ENCODE measurements around the gene ABHD13.
"Not testable (repeated sequence)": the region's sequence is repeated elsewhere in the genome, so short reads cannot be mapped to it uniquely, and the experiment has no call there.

ABHD13 gene

DNA sequence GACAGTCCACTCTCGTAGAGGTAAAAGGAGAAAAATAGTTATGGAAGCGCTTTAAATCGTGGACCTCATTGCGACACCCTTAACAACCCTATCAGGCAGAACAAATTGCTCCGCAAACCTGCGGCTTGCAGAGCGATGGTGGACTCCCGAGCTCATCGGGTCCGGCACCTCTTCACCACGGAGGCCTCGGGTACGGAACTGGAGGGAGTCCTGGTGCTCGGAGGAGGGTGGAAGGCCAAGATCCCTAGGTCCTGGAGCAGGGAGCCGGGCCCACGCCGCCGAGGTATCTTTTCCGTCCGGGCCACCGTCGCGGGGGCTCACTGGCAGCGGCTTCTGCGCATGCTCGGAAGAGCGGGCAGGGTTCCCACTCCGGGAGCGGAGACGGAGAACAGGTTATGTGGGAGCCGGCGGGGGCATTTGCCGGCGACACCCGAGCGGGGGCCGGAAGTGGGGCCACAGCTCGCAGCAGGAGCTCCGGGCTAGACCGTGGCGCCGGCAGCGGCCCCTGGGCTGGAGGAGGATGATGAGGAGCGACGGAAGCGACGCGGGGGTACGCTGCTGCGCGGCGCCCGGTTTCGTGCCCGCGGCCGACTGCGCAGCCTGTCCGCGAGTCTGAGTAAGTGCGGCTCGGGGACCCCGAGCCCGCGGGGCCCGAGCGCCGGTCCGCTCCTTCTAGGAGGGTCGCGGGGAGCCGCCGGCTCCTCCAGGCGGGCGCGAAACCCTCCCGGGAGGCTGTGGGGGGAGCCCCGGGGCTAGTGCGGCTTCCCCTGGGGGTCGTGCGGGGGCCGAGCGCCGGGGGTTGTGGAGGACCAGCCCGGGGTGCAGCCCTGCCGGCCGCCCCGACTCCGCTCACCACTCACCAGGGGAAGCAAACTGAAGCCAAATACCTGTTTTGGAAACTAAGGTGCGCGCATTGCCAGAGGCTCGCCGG, at the start of gene ABHD13:
TSS of gene ABHD13 (plus strand) at position 349 of the 931 bp plus-strand sequence. CDS start 10,827 bp downstream, outside the sequence.
- DNase-seq: peak; percentile 91

- no peak for DNase-seq
These were observed 49.3 kb upstream of the ABHD13 start for GRCh38 chr13:108168929-108169328.

DNA sequence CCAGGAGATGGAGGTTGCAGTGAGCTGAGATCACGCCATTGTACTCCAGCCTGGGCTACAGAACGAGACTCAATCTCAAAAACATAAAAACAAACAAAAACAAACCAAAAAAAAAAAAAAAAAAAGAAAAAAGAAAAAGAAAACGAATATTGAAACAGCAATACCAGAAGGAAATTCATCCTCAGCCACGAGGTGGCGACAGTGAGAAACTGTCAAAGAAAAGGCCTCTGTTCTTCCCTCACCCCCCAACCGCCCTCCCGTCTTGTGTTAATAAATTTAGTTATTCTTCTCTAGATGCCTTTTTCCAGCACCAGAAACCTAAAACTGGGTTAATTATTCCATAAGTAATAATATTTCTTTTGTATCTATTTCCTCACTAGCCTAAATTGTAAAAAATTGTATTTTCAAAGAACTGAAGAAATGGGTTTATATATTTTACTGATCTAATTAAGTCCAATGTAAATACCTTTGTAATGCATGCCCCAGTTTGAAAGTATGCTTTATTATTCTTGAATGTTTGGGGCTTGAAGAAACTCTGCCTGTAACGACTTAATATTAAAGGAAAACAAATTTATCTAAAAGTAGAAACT, 41.4 kb upstream of the ABHD13 start:
- DNase-seq: peak; percentile 78

DNA sequence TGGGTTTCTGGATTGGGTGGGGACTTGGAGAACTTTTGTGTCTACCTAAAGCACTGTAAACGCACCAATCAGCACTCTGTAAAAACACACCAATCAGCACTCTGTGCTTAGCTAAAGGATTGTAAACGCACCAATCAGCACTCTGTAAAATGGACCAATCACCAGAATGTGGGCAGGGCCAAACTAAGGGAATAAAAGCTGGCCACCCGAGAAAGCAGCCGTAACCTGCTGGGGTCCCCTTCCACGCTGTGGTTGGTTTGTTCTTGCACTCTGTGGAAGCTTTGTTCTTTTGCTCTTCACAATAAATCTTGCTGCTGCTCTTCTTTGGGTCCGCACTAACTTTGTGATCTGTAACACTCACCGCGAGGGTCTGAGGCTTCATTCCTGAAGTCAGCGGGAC, 40.1 kb upstream of the ABHD13 start:
- no peak for DNase-seq

GRCh38 chr13:108182652-108183051, 35.5 kb upstream of the ABHD13 start:
- DNase-seq: no peak

GRCh38 chr13:108185223-108185622, 33.0 kb upstream of the ABHD13 start:
- DNase-seq: no peak

- DNase-seq: no peak
These were observed 29.9 kb upstream of the ABHD13 start for GRCh38 chr13:108188260-108188659.

DNA sequence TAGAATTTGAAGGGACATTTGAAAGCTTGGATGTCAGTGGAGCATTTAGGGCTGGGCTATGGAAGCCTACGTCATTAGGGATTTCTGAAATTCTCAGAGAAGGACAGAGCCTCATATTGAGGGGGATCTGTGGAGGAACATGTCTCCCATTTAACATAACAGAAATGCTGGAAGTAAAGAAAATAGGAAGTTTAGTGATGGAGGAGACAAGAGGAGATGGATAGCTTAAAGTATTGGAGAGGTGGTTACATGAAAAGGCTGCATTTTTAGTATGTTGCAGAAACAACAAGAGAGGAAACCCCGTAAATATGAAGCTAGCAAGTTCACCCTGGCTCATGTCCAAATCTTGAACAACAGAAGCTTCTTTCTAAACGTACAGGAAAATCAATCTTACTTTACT, 27.3 kb upstream of the ABHD13 start:
- no peak for DNase-seq

DNA sequence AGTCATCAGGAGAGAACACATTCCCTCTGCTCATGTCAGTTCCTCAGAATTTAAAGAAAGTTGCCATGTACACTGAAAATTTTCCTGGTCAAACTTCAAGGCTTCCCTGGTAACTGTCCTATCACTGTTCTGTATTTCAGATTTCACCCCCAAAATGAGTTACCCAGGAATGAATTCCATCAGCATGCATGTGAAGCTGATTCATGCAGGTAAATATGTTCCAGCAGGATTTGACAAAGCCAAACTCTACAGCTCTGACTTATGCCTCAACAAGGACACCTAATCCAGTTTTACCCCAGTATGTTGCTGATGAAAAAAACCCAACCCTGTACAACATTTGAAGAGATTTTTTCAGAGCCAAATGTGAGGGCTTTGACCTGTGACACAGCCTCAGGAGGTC, 24.4 kb upstream of the ABHD13 start:
- DNase-seq: no peak

DNA sequence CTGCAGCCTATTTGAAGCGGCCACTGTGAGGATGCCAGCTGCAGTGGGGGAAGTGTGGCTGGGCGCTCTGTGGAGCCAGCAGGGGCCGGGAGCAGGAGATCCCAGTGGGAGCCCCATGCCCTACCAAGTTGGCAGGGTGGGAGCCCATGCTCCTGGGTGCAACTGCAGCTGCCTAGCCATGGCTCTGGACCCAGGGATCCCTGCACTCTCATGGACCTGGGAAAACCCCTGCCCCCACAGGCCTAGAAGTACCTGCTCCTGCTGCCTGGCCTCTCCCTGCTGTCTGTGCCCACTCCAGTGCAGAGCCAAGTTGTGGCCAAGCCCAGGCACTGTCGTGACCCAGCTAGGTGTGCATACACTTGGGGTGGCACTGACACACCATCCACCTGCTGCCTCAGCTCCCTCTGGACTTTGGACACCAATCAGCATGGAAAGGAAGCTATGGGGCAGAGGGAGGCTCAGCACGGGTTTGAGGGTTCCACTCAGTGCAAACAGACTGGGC, 23.7 kb upstream of the ABHD13 start:
- no peak for DNase-seq

DNA sequence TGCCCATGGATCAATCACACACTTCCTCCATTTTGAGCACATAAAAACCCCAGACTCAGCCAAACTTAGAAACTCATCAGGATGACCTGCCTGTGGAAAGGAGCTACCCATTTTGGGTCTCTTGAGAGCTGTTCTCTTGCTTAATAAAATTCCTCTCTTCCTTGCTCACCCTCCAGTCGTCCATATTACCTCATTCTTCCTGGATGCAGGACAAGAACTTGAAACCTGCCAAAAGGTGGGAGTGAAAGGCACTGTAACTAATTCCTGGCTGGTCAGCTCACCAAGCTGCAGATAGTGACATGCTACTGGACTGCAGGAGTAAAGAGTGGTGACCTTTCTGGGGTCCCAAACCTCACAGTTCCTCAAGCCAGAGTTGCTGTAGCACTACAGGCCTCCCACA, 23.0 kb upstream of the ABHD13 start:
- no peak for DNase-seq

- no peak for DNase-seq
These were observed 22.3 kb upstream of the ABHD13 start for GRCh38 chr13:108195861-108196260.

DNA sequence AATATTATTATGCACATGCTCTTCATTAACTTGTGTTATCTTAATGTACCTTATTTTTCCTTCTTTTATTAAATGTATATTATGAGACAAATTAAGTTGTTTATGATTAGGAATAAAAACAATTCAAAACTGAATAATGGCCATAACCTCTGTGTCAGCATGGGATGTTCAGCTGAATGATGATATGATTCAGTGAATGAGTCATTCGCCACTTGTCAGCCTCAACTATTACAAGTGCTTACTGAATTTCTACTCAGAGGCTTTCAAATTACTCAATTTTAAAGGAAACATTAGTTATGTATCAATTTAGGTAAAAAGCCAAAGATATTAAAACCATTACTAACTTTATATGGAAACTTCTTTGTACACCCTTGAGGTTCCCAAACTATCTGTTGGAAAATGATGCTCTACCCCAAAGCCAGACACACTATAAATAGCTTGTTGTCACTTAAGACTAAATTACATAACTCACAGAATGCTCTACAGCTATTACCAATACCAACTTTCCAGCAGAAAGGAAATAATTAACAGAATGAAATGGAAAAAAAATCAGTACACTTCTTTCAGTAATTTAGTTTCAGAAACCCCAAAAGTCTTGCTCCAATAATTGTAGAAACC, 17.3 kb upstream of the ABHD13 start:
- no peak for DNase-seq

DNA sequence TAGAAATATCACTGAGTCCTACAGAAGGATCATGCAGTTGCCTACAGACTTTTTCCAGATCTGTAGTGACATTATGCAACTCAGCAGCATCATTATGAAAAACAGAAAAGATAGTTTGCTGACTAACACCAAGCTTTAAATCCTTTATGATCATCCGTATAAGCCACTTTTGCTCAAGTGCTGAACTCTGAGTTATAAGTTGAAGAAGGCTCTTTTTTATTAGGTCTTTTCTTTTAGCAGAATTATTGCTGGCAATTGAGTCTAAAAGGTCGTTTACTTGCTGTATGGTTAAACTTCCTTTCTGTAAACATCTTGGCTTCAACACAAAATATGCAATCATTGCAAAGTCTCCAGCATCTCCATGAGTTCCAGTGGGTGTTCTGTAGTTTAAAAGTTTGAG, 7.6 kb upstream of the ABHD13 start:
- no peak for DNase-seq

DNA sequence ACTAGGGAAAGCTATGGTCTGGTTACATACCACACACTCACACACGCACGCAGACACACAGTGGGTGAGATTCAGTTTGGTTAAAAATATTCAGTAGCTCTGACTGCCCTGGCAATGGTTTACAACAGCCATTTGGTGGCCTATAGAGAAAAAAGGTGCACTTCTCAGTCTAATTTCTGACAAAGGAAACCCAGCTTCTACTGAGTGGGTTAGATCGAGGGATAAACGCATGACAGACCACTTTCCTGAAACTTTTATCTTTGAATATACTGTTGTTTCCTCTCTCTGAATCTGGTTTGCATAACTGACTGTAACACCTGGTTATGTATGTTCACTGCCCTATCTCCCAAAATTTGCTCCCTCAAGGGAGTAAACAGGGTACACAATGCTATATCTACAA, 5.3 kb upstream of the ABHD13 start:
- DNase-seq: no peak

GRCh38 chr13:108213946-108214345, 4.2 kb upstream of the ABHD13 start:
- no peak for DNase-seq

DNA sequence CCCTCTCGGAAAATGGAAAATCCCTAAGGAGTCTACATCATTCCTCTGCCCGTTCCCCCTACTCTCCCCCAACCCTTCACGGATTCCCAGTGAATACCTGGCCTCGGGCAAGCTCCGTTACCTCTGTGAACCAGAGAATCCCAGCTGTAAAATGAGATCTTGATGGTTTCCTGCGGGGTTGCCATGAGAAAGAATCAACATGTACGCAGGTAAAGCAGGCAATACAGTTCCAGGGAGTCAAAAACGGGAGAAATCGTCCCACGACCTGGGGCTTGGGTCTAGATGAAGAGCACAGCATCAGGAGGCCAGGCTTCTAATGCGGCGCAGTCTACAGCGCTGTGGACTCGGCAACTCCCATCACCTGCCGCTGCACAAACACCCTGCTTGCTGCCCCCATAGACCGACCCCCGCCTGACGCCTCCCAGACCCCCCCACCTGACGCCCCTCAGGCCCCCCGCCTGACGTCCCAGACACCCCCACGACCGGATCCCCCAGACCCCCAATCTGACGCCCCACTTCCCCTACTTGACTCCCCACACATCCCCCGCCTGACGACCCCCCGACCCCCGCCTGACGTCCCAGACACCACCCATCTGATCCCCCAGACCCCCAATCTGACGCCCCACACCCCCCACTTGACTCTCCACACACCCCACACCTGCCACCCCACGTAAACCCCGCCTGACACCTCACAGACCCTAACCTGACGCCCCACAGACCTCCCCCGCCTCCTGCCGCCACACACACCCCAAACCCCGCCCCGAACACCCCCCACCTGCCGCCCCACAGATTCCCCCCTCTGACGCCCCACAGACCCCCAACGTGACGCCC, 3.5 kb upstream of the ABHD13 start:
- no peak for DNase-seq

GRCh38 chr13:108215436-108215835, 2.8 kb upstream of the ABHD13 start, which contains the start of gene LIG4:
Gene LIG4, minus strand, starts transcription at chr13:108215536. Its CDS starts 4,268 bp downstream, at chr13:108211268.
- DNase-seq: peak; percentile 90

DNA sequence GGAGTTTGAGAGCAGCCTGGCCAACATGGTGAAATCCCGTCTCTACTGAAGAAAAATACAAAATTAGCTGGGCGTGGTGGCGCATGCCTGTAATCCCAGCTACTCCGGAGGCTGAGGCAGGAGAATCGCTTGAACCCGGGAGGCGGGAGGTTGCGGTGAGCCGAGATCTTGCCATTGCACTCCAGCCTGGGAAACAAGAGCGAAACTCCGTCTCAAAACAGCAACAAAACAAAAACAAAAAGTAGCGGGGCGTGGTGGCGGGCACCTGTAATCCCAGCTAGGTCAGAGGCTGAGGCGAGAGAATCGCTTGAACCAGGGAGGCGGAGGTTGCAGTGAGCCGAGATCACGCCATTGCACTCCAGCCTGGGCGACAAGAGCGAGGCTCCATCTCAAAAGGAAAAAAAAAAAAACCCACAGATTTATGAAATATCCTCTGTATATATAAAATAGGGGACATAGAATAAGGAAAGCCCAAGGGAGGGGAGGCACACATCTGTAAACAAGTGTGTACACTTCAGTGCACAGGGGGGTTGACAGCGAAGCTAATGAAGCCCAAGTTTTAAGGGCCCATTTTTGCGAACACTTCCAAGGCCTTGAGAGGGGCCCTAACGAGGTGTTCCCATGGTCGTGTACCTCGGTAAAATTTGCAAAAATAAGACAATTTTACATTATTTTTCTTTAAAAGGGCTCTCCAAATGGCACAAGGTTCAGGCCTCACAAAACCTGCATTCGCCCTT, 717 bp upstream of the ABHD13 start:
- DNase-seq: not testable (repeated sequence)

DNA sequence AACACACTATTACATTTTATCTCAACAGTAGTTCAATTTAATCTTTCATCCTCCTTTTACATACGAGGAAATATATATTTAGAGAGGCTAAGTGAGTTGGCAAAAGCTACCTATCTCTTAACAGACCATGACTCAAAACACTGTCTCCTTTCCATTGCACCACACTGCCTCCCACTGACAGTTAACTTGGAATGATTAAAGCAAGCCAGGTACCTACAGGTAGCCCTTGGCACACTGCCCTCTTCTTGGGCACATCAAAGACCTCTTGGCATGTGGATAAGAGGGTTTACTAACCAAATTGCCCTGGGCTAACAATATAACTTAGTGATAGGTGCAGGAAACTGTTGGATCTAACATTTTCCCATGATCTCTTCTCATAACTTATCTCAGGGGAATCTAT, 1.8 kb downstream of the ABHD13 start:
- DNase-seq: no peak

DNA sequence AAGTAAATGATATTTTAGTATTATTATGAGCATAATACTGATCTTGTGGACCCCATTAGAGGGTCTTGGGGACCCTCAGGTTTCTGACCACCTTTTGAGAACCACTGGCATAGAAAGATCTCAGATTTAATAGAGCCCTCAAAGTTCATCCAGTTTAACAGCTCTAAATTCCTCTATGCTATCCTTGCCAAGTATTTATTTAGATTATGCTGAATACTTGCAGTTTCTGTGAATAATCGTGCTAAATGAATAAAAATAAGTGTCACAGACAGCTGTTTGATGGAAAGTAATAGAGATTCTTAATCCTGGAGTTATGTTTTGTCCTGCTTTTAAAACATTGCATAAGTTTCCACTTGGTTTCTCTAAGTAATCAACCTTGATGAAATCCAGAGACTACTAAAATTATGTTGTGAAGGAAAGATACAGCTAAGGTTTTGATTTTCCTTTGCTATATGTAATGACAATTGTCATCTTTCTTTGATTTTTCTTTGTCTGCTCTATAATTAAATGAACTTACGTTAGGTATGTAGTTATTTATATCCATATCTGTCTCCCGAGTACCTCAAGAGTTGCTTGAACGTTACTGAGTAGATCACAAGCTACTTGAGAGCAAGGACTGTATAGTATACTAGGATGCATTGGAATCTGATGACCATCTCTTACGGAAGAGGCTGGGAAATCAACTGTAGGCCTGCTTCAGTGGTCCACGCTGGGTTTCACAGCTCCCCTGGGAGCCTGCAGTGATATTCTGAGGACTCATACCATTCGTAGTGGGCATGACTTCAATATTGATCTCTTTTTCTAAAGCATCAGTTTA, 5.7 kb downstream of the ABHD13 start:
- DNase-seq: no peak
